ENCODE results near the gene PPP1R37.

PPP1R37 gene

GRCh38 chr19:45092747-45093678 lies at the start of gene PPP1R37:
TSS of gene PPP1R37 (plus strand) at chr19:45093179. CDS start at chr19:45093326, 147 bp downstream.
- peak; percentile 97 for DNase-seq (ENCODE audit: low spot score)

- no peak for DNase-seq (ENCODE audit: low spot score)
Observed at GRCh38 chr19:45045671-45046353, 47.2 kb upstream of the PPP1R37 start.

- no peak for DNase-seq (ENCODE audit: low spot score)
Observed at GRCh38 chr19:45046355-45046754, 46.6 kb upstream of the PPP1R37 start.

- DNase-seq (ENCODE audit: low spot score), result no peak
Observed at GRCh38 chr19:45047188-45047797, 45.7 kb upstream of the PPP1R37 start.

GRCh38 chr19:45049073-45049736 lies 43.8 kb upstream of the PPP1R37 start:
- DNase-seq (ENCODE audit: low spot score), result no peak

- DNase-seq (ENCODE audit: low spot score), result no peak
Observed at GRCh38 chr19:45050036-45050435, 42.9 kb upstream of the PPP1R37 start.

- no peak for DNase-seq (ENCODE audit: low spot score)
Observed at GRCh38 chr19:45051929-45052579, 40.9 kb upstream of the PPP1R37 start.

GRCh38 chr19:45056831-45057230 lies 36.1 kb upstream of the PPP1R37 start:
- no peak for DNase-seq (ENCODE audit: low spot score)

GRCh38 chr19:45057444-45057843 lies 35.5 kb upstream of the PPP1R37 start:
- DNase-seq (ENCODE audit: low spot score), result no peak

- DNase-seq (ENCODE audit: low spot score), result no peak
Observed at GRCh38 chr19:45058622-45059159, 34.3 kb upstream of the PPP1R37 start.

GRCh38 chr19:45059258-45059965 lies 33.6 kb upstream of the PPP1R37 start:
- peak; percentile 64 for DNase-seq (ENCODE audit: low spot score)

GRCh38 chr19:45061965-45062364 lies 31.0 kb upstream of the PPP1R37 start:
- DNase-seq (ENCODE audit: low spot score), result no peak

- no peak for DNase-seq (ENCODE audit: low spot score)
Observed at GRCh38 chr19:45063851-45064801, 28.9 kb upstream of the PPP1R37 start.

- DNase-seq (ENCODE audit: low spot score), result no peak
Observed at GRCh38 chr19:45066921-45067661, 25.9 kb upstream of the PPP1R37 start.

- no peak for DNase-seq (ENCODE audit: low spot score)
Observed at GRCh38 chr19:45068041-45068440, 24.9 kb upstream of the PPP1R37 start.

GRCh38 chr19:45069056-45069455 lies 23.9 kb upstream of the PPP1R37 start:
- DNase-seq (ENCODE audit: low spot score), result peak; percentile 66

GRCh38 chr19:45070214-45070613 lies 22.8 kb upstream of the PPP1R37 start:
- DNase-seq (ENCODE audit: low spot score), result no peak

- no peak for DNase-seq (ENCODE audit: low spot score)
Observed at GRCh38 chr19:45070861-45071544, 22.0 kb upstream of the PPP1R37 start.

All from cerebellar cortex (tissue), 1 donor.